ENCODE measurements around the gene TSPAN5.

DNA sequence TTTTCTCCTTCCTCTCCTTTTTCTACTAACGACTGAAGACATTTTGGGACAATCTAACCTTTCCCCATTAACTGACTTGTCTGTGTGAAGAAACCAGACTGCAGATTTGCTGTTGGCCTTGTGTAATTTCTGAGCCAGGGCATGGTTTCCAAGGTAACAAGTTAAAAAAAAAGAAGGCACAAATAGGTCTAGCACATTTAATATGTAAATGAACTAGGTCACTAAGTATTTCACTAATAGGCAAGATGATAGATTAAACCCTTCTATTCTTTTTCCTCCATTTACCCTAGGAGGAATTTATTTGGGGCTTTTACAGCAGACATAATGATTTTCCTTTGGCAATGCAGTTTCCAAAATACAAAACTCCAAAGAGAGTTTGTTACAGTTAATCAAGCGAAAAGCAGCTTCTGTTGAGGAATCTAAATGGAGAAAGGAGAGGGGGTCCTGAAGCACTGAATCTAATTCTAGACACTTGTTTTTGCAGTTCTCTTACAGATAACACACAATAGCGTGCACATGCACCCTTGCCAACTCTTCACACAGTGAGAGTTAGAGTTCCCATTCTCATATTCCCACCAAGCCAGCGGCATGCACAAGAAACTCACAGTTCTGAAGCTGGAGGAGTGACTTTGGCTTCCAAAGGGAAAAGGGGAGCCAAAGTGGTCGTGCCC is 72.0 kb downstream of the TSPAN5 start:
- no peak for TF ChIP-seq CTCF (IDR thresholded peaks at IDR 0.05; ENCODE audit: insufficient read depth, low read length, poor library complexity, severe bottlenecking)
- TF ChIP-seq EZH2phosphoT487 (conservative IDR thresholded peaks at IDR 0.05; ENCODE audit: low read length) = no peak

Data from SU-DHL-6 (cell line).